Endothelial cell of umbilical vein (primary cell): ENCODE measurements around the gene PRKCG. TPM values are rescaled to one million over a fixed set of nuclear protein-coding genes. Genes with fewer than 3 reads are reported as not detected.

Source experiments
- BruUV-seq: library from RNA; stranded (reverse); fragments of 400-500 nt; replicated peaks from 2 replicates; lab custom pipeline; 2021; lab: Mats Ljungman, UMichigan
- CTCF ChIA-PET: fragments of 300-600, 350-600 bp; sonication (Branson Sonifier 250); formaldehyde crosslinking; loops from one replicate; lab custom pipeline; 2021; ENCODE audit warnings: antibody characterized with exemption, inconsistent platforms; lab: Charles Lee
- POLR2A ChIA-PET: fragments of 300-600, 350-600 bp; sonication (Branson Sonifier 250); formaldehyde crosslinking; loops from one replicate; lab custom pipeline; 2021; ENCODE audit warnings: antibody characterized with exemption, inconsistent platforms; lab: Charles Lee
- DNase-seq: peaks from one replicate; pipeline ENCODE4 v3.0.0-alpha.2; 2011; ENCODE audit warnings: low read depth, low spot score
- FAIRE-seq: peaks from 2 replicates; lab custom pipeline; 2011; peaks lifted over from hg19 to GRCh38; lab: Jason Lieb, UNC
- H2AFZ ChIP-seq: 2 replicates; pipeline ENCODE4 v1.6.0; 2012; ENCODE audit warnings: low read depth, low read length, control low read depth, inconsistent platforms
- H3K27ac ChIP-seq: 2 replicates; pipeline ENCODE4 v1.5.1; 2011; ENCODE audit warnings: low read depth, mild to moderate bottlenecking, control low read depth, low read length, moderate library complexity; ENCODE audit not compliant: insufficient read depth
- H3K27me3 ChIP-seq, 2 experiments: 2 replicates each; pipeline versions ENCODE4 v1.6.0 to v1.6.1; 2011; ENCODE audit warnings: low read length in 2 of 2, mixed read lengths in 1 of 2; ENCODE audit not compliant: control insufficient read depth in 2 of 2, insufficient read depth in 2 of 2
- H3K36me3 ChIP-seq, 2 experiments: 2 replicates in 1 of 2; 3 replicates in 1 of 2; pipeline ENCODE4 v1.5.1; 2011; ENCODE audit warnings: low read length in 2 of 2, mild to moderate bottlenecking in 1 of 2, moderate library complexity in 1 of 2; ENCODE audit not compliant: control insufficient read depth in 2 of 2, insufficient read depth in 2 of 2; ENCODE audit errors: extremely low read depth in 1 of 2
- H3K4me1 ChIP-seq: 3 replicates; pipeline ENCODE4 v1.5.1; 2011; ENCODE audit warnings: mild to moderate bottlenecking, low read length; ENCODE audit not compliant: control insufficient read depth, insufficient read depth; ENCODE audit errors: extremely low read depth
- H3K4me2 ChIP-seq: 2 replicates; pipeline ENCODE4 v1.6.1; 2011; ENCODE audit warnings: low read length, control low read depth, mixed read lengths; ENCODE audit not compliant: insufficient read depth
- H3K4me3 ChIP-seq, 3 experiments: fragments of 200-600 bp in 1 of 3; sonication (generic), shearing (Covaris generic) in 1 of 3; replicated peaks in 1 of 3; 2 replicates each; pipeline ENCODE4 v1.5.1; 2011 to 2016; ENCODE audit warnings: control low read depth in 3 of 3, low read length in 3 of 3, mild to moderate bottlenecking in 2 of 3, inconsistent platforms in 1 of 3, low read depth in 1 of 3, moderate library complexity in 1 of 3; ENCODE audit not compliant: insufficient read depth in 1 of 3
- H3K79me2 ChIP-seq: 2 replicates; pipeline ENCODE4 v1.6.0; 2012; ENCODE audit warnings: low read length, inconsistent platforms; ENCODE audit not compliant: control insufficient read depth, insufficient read depth
- H3K9ac ChIP-seq: replicated peaks from 2 replicates; pipeline ENCODE3; 2011; ENCODE audit warnings: low read length, control low read depth; ENCODE audit not compliant: insufficient read depth; ENCODE audit errors: extremely low read depth
- H3K9me1 ChIP-seq: replicated peaks from 3 replicates; pipeline ENCODE4 v1.6.0; 2011; ENCODE audit warnings: mild to moderate bottlenecking, low read length; ENCODE audit not compliant: control insufficient read depth, insufficient read depth; ENCODE audit errors: extremely low read depth
- H3K9me3 ChIP-seq: replicated peaks from 2 replicates; pipeline ENCODE4 v1.5.1; 2012; ENCODE audit warnings: low read length, inconsistent platforms; ENCODE audit not compliant: control insufficient read depth, insufficient read depth
- H4K20me1 ChIP-seq: replicated peaks from 2 replicates; pipeline ENCODE3; 2011; ENCODE audit warnings: mild to moderate bottlenecking, low read length; ENCODE audit not compliant: control insufficient read depth, insufficient read depth; ENCODE audit errors: extremely low read depth
- CTCF ChIP-seq, 2 donors: IDR thresholded peaks; 1 replicate in 1 of 2; 2 replicates in 1 of 2; pipeline ENCODE4 v1.5.1; 2011; ENCODE audit warnings: low read length in 2 of 2, mild to moderate bottlenecking in 2 of 2, moderate library complexity in 2 of 2, control low read depth in 1 of 2, inconsistent platforms in 1 of 2, low read depth in 1 of 2; ENCODE audit not compliant: insufficient read depth in 1 of 2; ENCODE audit errors: extremely low read depth in 1 of 2
- EZH2 ChIP-seq: IDR thresholded peaks from 2 replicates; pipeline ENCODE4 v1.6.1; 2012; ENCODE audit warnings: borderline replicate concordance, low read depth, mild to moderate bottlenecking, moderate library complexity, low read length, inconsistent platforms; ENCODE audit not compliant: severe bottlenecking
- FOS ChIP-seq: IDR thresholded peaks from 2 replicates; pipeline ENCODE4 v1.6.1; 2011; ENCODE audit warnings: mild to moderate bottlenecking, low read length, moderate library complexity, borderline replicate concordance; ENCODE audit not compliant: insufficient read depth
- GATA2 ChIP-seq: IDR thresholded peaks from 2 replicates; pipeline ENCODE4 v1.7.0; 2011; ENCODE audit warnings: low read depth, mild to moderate bottlenecking, moderate library complexity, mixed read lengths, low read length; ENCODE audit not compliant: insufficient read length, insufficient read depth
- JUN ChIP-seq: IDR thresholded peaks from 2 replicates; pipeline ENCODE4 v1.6.1; 2011; ENCODE audit warnings: borderline replicate concordance, low read depth; ENCODE audit not compliant: insufficient read length, insufficient read depth
- MAX ChIP-seq: IDR thresholded peaks from 2 replicates; pipeline ENCODE4 v1.6.1; 2011; ENCODE audit not compliant: insufficient read depth, insufficient read length
- MYC ChIP-seq: IDR thresholded peaks from one replicate; pipeline ENCODE4 v1.6.1; 2011; ENCODE audit warnings: mild to moderate bottlenecking, low read depth, low read length
- POLR2A ChIP-seq: IDR thresholded peaks from 2 replicates; pipeline ENCODE4 v1.6.1; 2012; ENCODE audit warnings: low read depth, mild to moderate bottlenecking, control low read depth, low read length
- POLR2AphosphoS5 ChIP-seq: IDR thresholded peaks from 2 replicates; pipeline ENCODE4 v1.6.1; 2012; ENCODE audit warnings: low read depth, mild to moderate bottlenecking, control low read depth, low read length, moderate library complexity; ENCODE audit not compliant: insufficient read depth
- dilution Hi-C: fragments of 300-500 bp; cut with MboI; formaldehyde crosslinking; loops from one replicate; pipeline ENCODE4 v1.15.0; 2019; ENCODE audit warnings: low sequenced_read_pairs; ENCODE audit not compliant: extremely low pct_ligation_motif_present
- intact Hi-C: fragments of 100-400 bp; cut with micrococcal nuclease; formaldehyde crosslinking; loops from one replicate; pipeline ENCODE4 v1.10.0; 2022
- polyA plus RNA-seq, 4 experiments: library from polyadenylated mRNA; depleted of rRNA in 3 of 4; stranded (reverse) in 3 of 4; unstranded in 1 of 4; fragments of >200 nt; gene quantifications; 2 replicates each; pipeline versions ENCODE4 v1.2.1 to v1.2.3, GENCODE V29; 2011 to 2012; ENCODE audit warnings: missing spikeins in 1 of 4
- total RNA-seq: library from RNA; stranded (reverse); gene quantifications from 2 replicates; pipeline ENCODE4 v1.2.3, GENCODE V29; 2021

PRKCG gene
- total and polyA plus RNA-seq, 2 donors (not counting 3 experiments of a cell fraction or from before 2014, with no cell fraction given): 0.07 TPM; not detected in 1

DNA sequence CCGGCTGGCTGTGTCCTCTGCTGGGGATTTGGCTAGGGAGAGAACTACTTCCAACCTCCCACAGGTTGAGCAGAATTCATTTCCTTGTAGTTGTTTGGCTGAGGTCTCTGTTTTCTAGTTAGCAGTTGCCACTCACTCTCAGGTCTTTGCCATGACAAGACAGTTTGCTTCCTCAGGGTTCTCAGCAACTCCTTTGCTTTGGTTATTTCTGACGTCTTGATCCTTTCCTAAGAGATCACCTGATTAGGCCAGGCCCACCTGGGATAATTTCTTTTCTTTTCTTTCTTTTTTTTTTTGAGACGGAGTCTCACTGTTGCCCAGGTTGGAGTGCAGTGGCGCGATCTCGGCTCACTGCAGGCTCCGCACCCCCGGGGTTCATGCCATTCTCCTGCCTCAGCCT lies 71.4 kb downstream of the PRKCG start:
- CTCF ChIA-PET: interaction anchor here (0.8 kb wide), 1 partner anchor 76 kb away, joined by 3 read pairs; no protein-coding TSS in a partner anchor
- Histone ChIP-seq H3K4me1 (no peaks in the 10 kb centered on the region), H3K79me2 (no peaks in the 10 kb centered on the region), H2AFZ (no peak overlapping the region), H3K36me3 (no peaks in the 10 kb centered on the region), H3K27ac (no peak overlapping the region), H3K27me3 (peaks cover 15 to 17% of the 10 kb centered on the region in 2 experiments), H4K20me1 (no peaks in the 10 kb centered on the region), H3K4me3 (no peak overlapping the region), H3K4me2 (no peak overlapping the region), H3K9me3 (no peaks in the 10 kb centered on the region), H3K9me1 (no peaks in the 10 kb centered on the region), H3K9ac (no peak overlapping the region)
- no peak for FAIRE-seq
- POLR2A ChIA-PET: no interaction called here
- dilution Hi-C loops (no loop called here), intact Hi-C loops (no loop called here)
- no TSS peak for BruUV-seq
- TF ChIP-seq EZH2: no peak
- TF ChIP-seq MAX: no peak
- TF ChIP-seq MYC: no peak
- no peak for TF ChIP-seq JUN
- no peak for TF ChIP-seq POLR2A
- no peak for TF ChIP-seq GATA2
- TF ChIP-seq CTCF (IDR thresholded peaks at IDR 0.05; ENCODE audit: extremely low read depth in 1 of 2, insufficient read depth in 1 of 2, low read depth in 1 of 2, low read length in 2 of 2): no peak
- no peak for TF ChIP-seq FOS
- TF ChIP-seq POLR2AphosphoS5: no peak
- no peak for DNase-seq

Other genes with a start within 250 kb of the PRKCG start
- 0.58 and 0.73 TPM in 2 replicates for gene NLRP12, start 57.9 kb upstream of the PRKCG start, total RNA-seq
- gene NLRP12, start 57.9 kb upstream of the PRKCG start, polyA plus RNA-seq: 0.27 and 0.46 TPM in 2 replicates
- gene MYADM, start 14.3 kb upstream of the PRKCG start, total RNA-seq: 128 and 133 TPM in 2 replicates
- gene MYADM, start 14.3 kb upstream of the PRKCG start, polyA plus RNA-seq: 100 and 122 TPM in 2 replicates
- gene CACNG7, start 27.1 kb downstream of the PRKCG start, total RNA-seq: 0.78 and 1.3 TPM in 2 replicates
- gene CACNG7, start 27.1 kb downstream of the PRKCG start, polyA plus RNA-seq: 0.92 and 1.1 TPM in 2 replicates
- 1.7 and 3.0 TPM in 2 replicates for gene CACNG8, start 80.7 kb downstream of the PRKCG start, total RNA-seq
- 0.11 and 0.18 TPM in 2 replicates for gene CACNG8, start 80.7 kb downstream of the PRKCG start, polyA plus RNA-seq
- 4.0 and 5.4 TPM in 2 replicates for gene CACNG6, start 109.4 kb downstream of the PRKCG start, total RNA-seq
- gene CACNG6, start 109.4 kb downstream of the PRKCG start, polyA plus RNA-seq: 3.9 and 5.0 TPM in 2 replicates
- gene VSTM1, start 181.7 kb downstream of the PRKCG start, total RNA-seq: not detected in 2 replicates
- gene VSTM1, start 181.7 kb downstream of the PRKCG start, polyA plus RNA-seq: not detected in 2 replicates
- gene TARM1, start 199.2 kb downstream of the PRKCG start, total RNA-seq: not detected in 2 replicates
- gene TARM1, start 199.2 kb downstream of the PRKCG start, polyA plus RNA-seq: not detected in 2 replicates
- not detected in 2 replicates for gene OSCAR, start 218.6 kb downstream of the PRKCG start, total RNA-seq
- 0.08 and 0.10 TPM in 2 replicates for gene OSCAR, start 218.6 kb downstream of the PRKCG start, polyA plus RNA-seq
- gene NDUFA3, start 220.7 kb downstream of the PRKCG start, total RNA-seq: 119 and 132 TPM in 2 replicates
- 95.5 and 107 TPM in 2 replicates for gene NDUFA3, start 220.7 kb downstream of the PRKCG start, polyA plus RNA-seq
- 32.1 and 36.2 TPM in 2 replicates for gene TFPT, start 233.5 kb downstream of the PRKCG start, total RNA-seq
- 28.3 and 29.3 TPM in 2 replicates for gene TFPT, start 233.5 kb downstream of the PRKCG start, polyA plus RNA-seq
- gene PRPF31, start 233.6 kb downstream of the PRKCG start, total RNA-seq: 99.1 and 101 TPM in 2 replicates
- gene PRPF31, start 233.6 kb downstream of the PRKCG start, polyA plus RNA-seq: 70.8 and 76.2 TPM in 2 replicates